Astrocyte (in vitro differentiated cells and primary cell): ENCODE measurements around the gene CDH23. TPM values are rescaled to one million over a fixed set of nuclear protein-coding genes. Genes with fewer than 3 reads are reported as not detected.

Experiments
- DNase-seq: peaks from one replicate; pipeline ENCODE4 v3.0.0-alpha.2; 2010; ENCODE audit warnings: low read depth
- FAIRE-seq: peaks from 2 replicates; lab custom pipeline; 2011; peaks lifted over from hg19 to GRCh38; lab: Jason Lieb, UNC
- H2AFZ ChIP-seq: 2 replicates; pipeline ENCODE4 v1.6.0; 2012; ENCODE audit warnings: low read depth, low read length, inconsistent platforms
- H3K27ac ChIP-seq: 2 replicates; pipeline ENCODE4 v1.5.1; 2011; ENCODE audit warnings: low read depth, low read length, inconsistent platforms
- H3K27me3 ChIP-seq: 2 replicates; pipeline ENCODE4 v1.6.0; 2011; ENCODE audit warnings: low read length, inconsistent platforms; ENCODE audit not compliant: insufficient read depth
- H3K36me3 ChIP-seq: 2 replicates; pipeline ENCODE4 v1.5.1; 2011; ENCODE audit warnings: low read length, inconsistent platforms; ENCODE audit not compliant: insufficient read depth
- H3K4me1 ChIP-seq: 2 replicates; pipeline ENCODE4 v1.5.1; 2011; ENCODE audit warnings: low read length, inconsistent platforms; ENCODE audit not compliant: insufficient read depth
- H3K4me2 ChIP-seq: 2 replicates; pipeline ENCODE4 v1.6.0; 2012; ENCODE audit warnings: low read length, inconsistent platforms
- H3K4me3 ChIP-seq: 2 replicates; pipeline ENCODE4 v1.5.1; 2011; ENCODE audit warnings: low read depth, mild to moderate bottlenecking, low read length, inconsistent platforms; ENCODE audit not compliant: insufficient read depth
- H3K79me2 ChIP-seq: 2 replicates; pipeline ENCODE4 v1.6.0; 2012; ENCODE audit warnings: mild to moderate bottlenecking, low read length, inconsistent platforms; ENCODE audit not compliant: insufficient read depth
- H3K9ac ChIP-seq: 2 replicates; pipeline ENCODE4 v1.6.0; 2012; ENCODE audit warnings: mild to moderate bottlenecking, low read length, inconsistent platforms
- H3K9me3 ChIP-seq: 2 replicates; pipeline ENCODE4 v1.5.1; 2012; ENCODE audit warnings: low read depth, mild to moderate bottlenecking, low read length, inconsistent platforms; ENCODE audit not compliant: insufficient read depth
- H4K20me1 ChIP-seq: 2 replicates; pipeline ENCODE4 v1.6.0; 2012; ENCODE audit warnings: low read length, inconsistent platforms; ENCODE audit not compliant: insufficient read depth
- H3K27ac Mint-ChIP-seq: one replicate; pipeline ENCODE4 v1.8.0; 2021; ENCODE audit warnings: mild to moderate bottlenecking, mixed read lengths; ENCODE audit not compliant: unreplicated experiment
- H3K27me3 Mint-ChIP-seq: one replicate; pipeline ENCODE4 v1.8.0; 2021; ENCODE audit warnings: low read depth, mixed read lengths; ENCODE audit not compliant: unreplicated experiment
- H3K36me3 Mint-ChIP-seq: one replicate; pipeline ENCODE4 v1.8.0; 2021; ENCODE audit warnings: low read depth, mixed read lengths; ENCODE audit not compliant: unreplicated experiment
- H3K4me1 Mint-ChIP-seq: one replicate; pipeline ENCODE4 v1.8.0; 2021; ENCODE audit warnings: low read depth, mixed read lengths; ENCODE audit not compliant: unreplicated experiment
- H3K4me3 Mint-ChIP-seq: one replicate; pipeline ENCODE4 v1.8.0; 2021; ENCODE audit warnings: mild to moderate bottlenecking, moderate library complexity, mixed read lengths; ENCODE audit not compliant: unreplicated experiment
- H3K9me3 Mint-ChIP-seq: one replicate; pipeline ENCODE4 v1.8.0; 2021; ENCODE audit warnings: mild to moderate bottlenecking, mixed read lengths; ENCODE audit not compliant: unreplicated experiment
- CTCF ChIP-seq: IDR thresholded peaks from 2 replicates; pipeline ENCODE4 v1.5.1; 2011; ENCODE audit warnings: low read depth, mild to moderate bottlenecking, inconsistent platforms, low read length, moderate library complexity; ENCODE audit not compliant: insufficient read depth
- EZH2 ChIP-seq: IDR thresholded peaks from 2 replicates; pipeline ENCODE4 v1.6.1; 2012; ENCODE audit warnings: mild to moderate bottlenecking, low read length, inconsistent platforms; ENCODE audit not compliant: insufficient read depth
- total RNA-seq: library from RNA; stranded (reverse); gene quantifications from 2 replicates; pipeline ENCODE4 v1.2.1, GENCODE V29; 2021

Gene CDH23
- total RNA-seq, 1 donor from 2014 or later, result not detected

GRCh38 chr10:71677261-71677660 lies 280.5 kb downstream of the CDH23 start:
- DNase-seq (no peak), FAIRE-seq (no peak)
- Mint-ChIP-seq H3K27me3 (peaks cover 62% of the 10 kb centered on the region), H3K36me3 (no peaks in the 10 kb centered on the region), H3K4me1 (no peaks in the 10 kb centered on the region), H3K9me3 (peaks cover 2% of the 10 kb centered on the region), H3K4me3 (no peak overlapping the region), H3K27ac (no peak overlapping the region)
- Histone ChIP-seq H4K20me1 (no peaks in the 10 kb centered on the region), H3K36me3 (no peaks in the 10 kb centered on the region), H2AFZ (no peak overlapping the region), H3K27me3 (peaks cover 14% of the 10 kb centered on the region), H3K4me2 (no peak overlapping the region), H3K4me3 (no peak overlapping the region), H3K4me1 (no peaks in the 10 kb centered on the region), H3K79me2 (no peaks in the 10 kb centered on the region), H3K27ac (no peak overlapping the region), H3K9ac (no peak overlapping the region), H3K9me3 (no peaks in the 10 kb centered on the region)
- TF ChIP-seq EZH2, result no peak
- no peak for TF ChIP-seq CTCF

GRCh38 chr10:71678057-71678805 lies 281.5 kb downstream of the CDH23 start:
- Mint-ChIP-seq H3K4me1 (no peaks in the 10 kb centered on the region), H3K27me3 (peaks cover 66% of the 10 kb centered on the region), H3K4me3 (no peak overlapping the region), H3K9me3 (peaks cover 2% of the 10 kb centered on the region), H3K36me3 (peaks cover 1% of the 10 kb centered on the region), H3K27ac (no peak overlapping the region)
- Histone ChIP-seq H3K79me2 (no peaks in the 10 kb centered on the region), H4K20me1 (no peaks in the 10 kb centered on the region), H3K27ac (no peak overlapping the region), H3K9ac (no peak overlapping the region), H3K36me3 (no peaks in the 10 kb centered on the region), H3K4me2 (no peak overlapping the region), H3K4me1 (no peaks in the 10 kb centered on the region), H3K27me3 (peaks cover 19% of the 10 kb centered on the region), H3K9me3 (no peaks in the 10 kb centered on the region), H2AFZ (no peak overlapping the region), H3K4me3 (no peak overlapping the region)
- TF ChIP-seq EZH2 (no peak), CTCF (no peak)
- FAIRE-seq, result no peak
- no peak for DNase-seq

GRCh38 chr10:71679425-71679824 lies 282.7 kb downstream of the CDH23 start:
- Histone ChIP-seq H3K36me3 (no peaks in the 10 kb centered on the region), H3K4me3 (no peak overlapping the region), H4K20me1 (no peaks in the 10 kb centered on the region), H3K4me2 (no peak overlapping the region), H3K9ac (no peak overlapping the region), H3K27ac (no peak overlapping the region), H3K9me3 (no peaks in the 10 kb centered on the region), H3K4me1 (no peaks in the 10 kb centered on the region), H3K27me3 (peaks cover 17% of the 10 kb centered on the region), H2AFZ (no peak overlapping the region), H3K79me2 (no peaks in the 10 kb centered on the region)
- Mint-ChIP-seq H3K4me3 (no peak overlapping the region), H3K36me3 (peaks cover 1% of the 10 kb centered on the region), H3K27ac (no peak overlapping the region), H3K27me3 (peaks cover 67% of the 10 kb centered on the region), H3K4me1 (no peaks in the 10 kb centered on the region), H3K9me3 (peaks cover 2% of the 10 kb centered on the region)
- DNase-seq (no peak), FAIRE-seq (no peak)
- TF ChIP-seq CTCF, result no peak
- TF ChIP-seq EZH2, result no peak
